Skin epidermis (tissue), 12 donors: Measurements from ENCODE around the gene USP4.
A peak's percentile ranks its signal among the peaks of the same experiment; 100 is the strongest.
"Not testable (repeated sequence)": the region's sequence is repeated elsewhere in the genome, so short reads cannot be mapped to it uniquely, and the experiment has no call there.

Source experiments
- H3K27ac ChIP-seq, 21 experiments: fragments of 200-600 bp; sonication (generic) in 11 of 21; one replicate each; pipeline ENCODE4 v1.5.0; 2020; ENCODE audit warnings: mild to moderate bottlenecking in 3 of 21, inconsistent platforms in 2 of 21, moderate library complexity in 2 of 21
- H3K4me3 ChIP-seq, 7 experiments: fragments of 200-600 bp; sonication (generic) in 2 of 7; one replicate each; pipeline ENCODE4 v1.5.0; 2020; ENCODE audit warnings: inconsistent platforms in 2 of 7, mild to moderate bottlenecking in 2 of 7, moderate library complexity in 1 of 7

USP4 gene

DNA sequence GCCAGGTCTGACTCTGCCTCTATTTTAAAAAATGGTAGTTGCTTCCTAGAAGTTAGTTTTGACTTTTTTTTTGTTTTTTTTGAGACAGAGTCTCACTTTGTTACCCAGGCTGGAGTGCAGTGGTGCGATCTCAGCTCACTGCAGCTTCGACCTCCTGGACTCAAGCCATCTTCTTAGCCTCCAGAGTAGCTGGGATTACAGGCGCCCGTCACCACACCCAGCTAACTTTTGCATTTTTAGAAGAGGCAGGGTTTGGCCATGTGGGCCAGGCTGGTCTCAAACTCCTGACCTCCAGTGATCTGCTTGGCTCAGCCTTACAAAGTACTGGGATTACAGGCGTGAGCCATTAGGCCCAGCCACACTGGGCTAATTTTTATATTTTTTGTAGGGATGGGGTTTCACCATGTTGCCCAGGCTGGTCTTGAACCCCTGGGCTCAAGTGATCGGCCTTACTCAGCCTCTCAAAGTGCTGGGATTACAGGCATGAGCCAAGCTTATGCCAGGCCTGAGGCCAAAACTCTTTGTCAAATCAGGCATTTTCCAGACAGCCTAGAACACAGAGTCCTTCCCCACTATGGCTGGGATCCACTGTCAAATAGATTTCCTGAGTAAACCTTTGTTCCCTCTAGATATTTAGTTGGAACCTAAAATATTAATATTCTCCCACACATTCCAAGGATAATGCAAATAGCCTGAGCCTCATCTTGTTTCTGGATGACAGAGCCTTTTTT lies 76.5 kb downstream of the USP4 start:
- Histone ChIP-seq H3K4me3 (no peak overlapping the region), H3K27ac (no peak overlapping the region)

DNA sequence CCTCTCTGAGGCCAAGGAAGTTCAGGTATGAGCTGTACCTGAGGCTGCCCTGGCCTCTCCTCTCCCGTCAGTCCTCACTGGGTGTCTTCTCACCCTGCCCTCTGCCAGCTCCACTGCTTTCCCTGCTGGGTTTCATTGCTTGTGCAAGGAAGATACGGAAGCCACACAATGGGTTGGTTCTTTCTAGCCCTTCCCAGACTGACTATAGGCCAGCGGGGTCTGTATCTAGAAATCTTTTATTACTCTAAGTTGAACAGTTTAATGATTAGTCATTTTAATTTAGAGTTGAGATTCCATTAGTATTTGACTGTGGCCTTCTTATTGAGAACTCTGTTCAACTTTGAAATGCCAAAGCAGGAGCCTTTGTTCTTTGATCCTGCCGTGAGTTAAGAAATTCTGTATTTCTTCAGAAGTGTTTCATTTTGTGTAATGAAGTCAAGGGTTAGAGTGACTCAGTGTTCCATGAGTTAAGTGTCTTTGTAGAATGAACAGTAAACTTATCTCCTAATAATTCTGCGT lies 79.0 kb downstream of the USP4 start:
- Histone ChIP-seq H3K4me3 (no peak overlapping the region), H3K27ac (peak overlapping the region in 5 of 21 experiments; percentile 19 to 69 (median 52))

DNA sequence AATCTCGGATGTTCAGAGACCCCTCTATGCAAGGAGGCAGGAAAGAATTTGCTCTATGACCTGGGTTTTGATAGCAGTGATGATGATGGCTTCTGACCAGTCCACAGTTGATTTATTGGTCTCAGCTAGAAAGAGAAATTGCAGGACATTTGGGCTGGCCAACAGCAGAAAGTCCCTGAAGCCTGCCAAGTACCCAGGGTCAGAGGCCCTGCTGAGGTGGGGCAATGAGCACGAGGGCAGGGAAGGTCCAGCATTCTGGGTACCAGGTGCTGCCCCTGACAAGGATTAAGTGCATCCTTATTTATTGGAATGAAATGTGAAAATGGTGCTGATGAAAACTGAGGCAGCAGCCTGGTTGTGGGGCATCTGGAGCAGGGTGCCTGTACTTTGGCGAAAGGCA lies 82.7 kb downstream of the USP4 start:
- Histone ChIP-seq H3K4me3 (no peak overlapping the region), H3K27ac (no peak overlapping the region)

DNA sequence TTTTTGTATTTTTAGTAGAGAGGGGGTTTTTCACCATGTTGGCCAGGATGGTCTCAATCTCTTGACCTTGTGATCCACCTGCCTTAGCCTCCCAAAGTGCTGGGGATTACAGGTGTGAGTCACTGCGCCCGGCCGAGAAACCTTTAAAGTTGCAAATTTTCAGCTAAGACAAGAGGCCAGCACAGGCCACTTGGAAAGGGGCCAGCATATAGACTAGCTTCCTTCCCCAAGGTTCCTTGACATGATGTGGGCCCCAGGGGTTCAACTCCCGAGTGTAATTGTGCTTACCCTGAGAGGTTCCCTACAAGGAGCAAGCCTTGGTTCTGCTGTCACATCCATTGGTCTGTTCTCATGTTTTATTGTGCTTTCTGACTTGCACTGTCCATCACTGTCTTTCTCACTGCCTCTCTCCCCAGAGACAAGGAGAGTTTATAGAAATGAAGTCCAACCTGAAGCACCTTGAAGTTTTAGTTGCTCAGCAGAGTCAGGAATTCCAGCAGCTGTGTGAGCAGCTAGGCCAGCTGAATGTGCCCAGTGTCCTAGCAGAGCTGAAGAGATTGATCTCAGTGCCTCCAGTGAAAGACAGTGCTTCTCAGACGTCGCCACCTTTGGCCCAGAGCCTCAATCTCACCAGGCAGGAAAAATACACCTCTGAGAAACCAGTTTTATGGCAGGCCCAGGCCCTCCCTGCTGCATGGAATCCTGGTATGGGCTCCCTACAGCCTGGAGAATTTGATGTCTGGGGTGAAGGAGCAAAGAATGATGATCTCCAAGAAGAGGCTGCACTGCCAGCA lies 83.9 kb downstream of the USP4 start:
- Histone ChIP-seq H3K27ac (no peak overlapping the region), H3K4me3 (no peak overlapping the region)

DNA sequence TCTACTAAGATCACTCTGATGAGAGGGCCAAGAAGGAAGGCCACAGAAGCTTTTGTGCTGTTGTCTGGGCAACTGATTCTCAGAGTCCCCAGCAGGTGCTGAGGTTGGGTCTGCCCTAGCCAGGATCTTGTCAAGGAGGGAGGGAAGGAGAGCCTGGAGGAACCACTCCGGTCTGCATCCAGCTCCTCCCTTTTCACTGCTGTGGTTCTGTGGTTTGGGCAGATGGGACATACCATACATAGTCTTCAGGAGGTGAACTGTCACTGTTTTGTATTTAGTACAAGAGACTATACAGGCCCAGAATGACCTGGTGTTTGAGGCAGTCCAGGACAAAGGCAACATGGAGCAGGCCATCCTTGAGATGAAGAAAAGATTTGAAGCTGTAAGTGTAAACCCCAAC lies 84.7 kb downstream of the USP4 start:
- Histone ChIP-seq H3K4me3 (no peak overlapping the region), H3K27ac (no peak overlapping the region)

DNA sequence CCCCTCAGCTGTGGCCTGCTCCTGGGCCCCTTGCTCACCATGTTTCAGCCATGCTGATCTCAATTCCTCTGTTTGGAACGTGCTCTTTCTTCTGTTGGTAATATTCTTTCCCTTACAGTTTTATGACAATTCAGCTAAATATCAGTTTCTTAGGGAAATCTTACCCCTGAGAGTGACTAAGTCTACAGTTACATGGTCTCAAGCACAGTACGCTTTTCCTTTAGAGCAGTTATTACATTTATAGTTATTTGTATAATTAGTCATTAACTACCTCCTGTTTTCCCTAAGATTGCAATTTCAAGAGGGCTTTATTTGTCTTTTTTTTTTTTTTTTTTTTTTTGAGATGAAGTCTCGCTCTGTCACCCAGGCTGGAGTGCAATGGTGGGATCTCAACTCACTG lies 86.3 kb downstream of the USP4 start:
- Histone ChIP-seq H3K4me3 (no peak overlapping the region), H3K27ac (no peak overlapping the region)

DNA sequence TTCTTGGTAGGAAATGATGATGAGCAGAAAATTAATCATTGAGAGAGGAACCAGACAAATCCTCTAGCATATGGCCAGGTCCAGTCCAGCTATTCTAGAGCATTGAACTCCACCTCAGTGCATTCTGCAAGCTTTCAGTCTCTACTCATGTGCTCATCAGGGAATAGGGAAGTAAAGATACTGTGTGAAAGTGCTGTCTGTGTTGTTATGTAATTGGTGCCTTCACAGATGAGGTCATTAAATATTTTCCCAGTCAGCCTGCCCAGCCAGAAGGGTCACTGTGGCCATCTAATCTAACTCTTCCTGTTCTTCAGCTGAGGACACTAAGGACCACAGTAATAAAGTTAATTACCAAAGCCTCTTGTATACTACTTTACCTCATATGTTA lies 91.0 kb downstream of the USP4 start:
- peak overlapping the region in 11 of 21 experiments; percentile 17 to 67 (median 54) for H3K27ac ChIP-seq

GRCh38 chr3:49244581-49245205 lies 95.2 kb downstream of the USP4 start:
- Histone ChIP-seq H3K4me3 (no peak overlapping the region), H3K27ac (peak overlapping the region in 1 of 21 experiments; percentile 16)

More for the DNA sequence above, 91.0 kb downstream of the USP4 start:
- no peak overlapping the region for H3K4me3 ChIP-seq

DNA sequence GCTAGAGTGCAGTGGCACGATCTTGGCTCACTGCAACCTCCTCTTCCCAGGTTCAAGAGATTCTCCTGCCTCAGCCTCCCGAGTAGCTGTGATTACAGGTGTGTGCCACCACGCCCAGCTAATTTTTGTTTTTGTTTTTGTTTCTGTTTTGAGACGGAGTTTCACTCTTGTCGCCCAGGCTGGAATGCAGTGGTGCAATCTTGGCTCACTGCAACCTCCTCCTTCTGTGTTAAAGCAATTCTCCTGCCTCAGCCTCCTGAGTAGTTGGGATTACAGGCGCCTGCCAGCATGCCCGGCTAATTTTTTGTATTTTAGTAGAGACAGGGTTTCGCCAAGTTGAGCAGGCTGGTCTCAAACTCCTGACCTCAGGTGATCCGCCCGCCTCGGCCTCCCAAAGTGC lies 99.8 kb downstream of the USP4 start:
- H3K27ac ChIP-seq, result peak overlapping the region in 2 of 21 experiments; percentile 74 to 78
- H3K4me3 ChIP-seq, result not testable (repeated sequence)

DNA sequence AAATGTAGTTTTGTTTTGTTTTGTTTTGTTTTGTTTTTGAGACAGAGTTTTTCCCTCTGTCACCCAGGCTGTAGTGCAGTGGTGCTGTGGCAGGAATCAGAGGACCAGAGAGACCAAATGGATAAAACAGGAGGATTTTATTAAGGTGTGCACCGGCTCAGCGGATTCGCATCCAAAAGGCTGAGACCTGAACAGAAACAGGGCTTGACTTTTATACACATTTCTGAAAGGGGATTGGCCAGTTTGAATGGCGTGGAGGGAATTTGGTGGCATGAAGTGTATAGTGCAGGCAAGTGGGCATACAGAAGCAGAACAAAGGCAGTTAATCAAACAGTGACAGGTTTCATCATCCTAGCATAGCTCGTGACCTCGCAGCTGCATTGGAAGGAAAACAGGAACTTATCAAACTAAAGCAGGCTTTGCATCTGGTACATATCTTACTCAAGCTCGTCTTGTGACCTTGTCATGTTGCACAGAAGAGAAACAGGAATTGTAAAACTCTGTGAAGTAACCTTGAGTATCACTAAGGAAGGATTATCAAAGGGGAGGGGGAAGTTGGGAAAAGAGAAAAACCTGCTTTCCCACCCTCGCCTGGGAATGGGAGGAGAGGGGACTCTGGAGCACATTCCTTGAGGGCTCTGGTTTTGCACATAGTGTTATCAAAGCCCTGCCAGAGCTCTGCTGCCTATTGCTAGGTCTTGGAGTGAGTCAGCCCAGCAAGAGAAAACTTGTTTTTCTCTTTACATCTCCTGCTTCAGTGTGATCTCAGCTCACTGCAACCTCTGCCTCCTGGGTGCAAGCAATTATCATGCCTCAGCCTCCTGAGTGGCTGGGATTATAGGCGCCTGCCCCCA lies 101.4 kb downstream of the USP4 start:
- H3K4me3 ChIP-seq, result no peak overlapping the region

DNA sequence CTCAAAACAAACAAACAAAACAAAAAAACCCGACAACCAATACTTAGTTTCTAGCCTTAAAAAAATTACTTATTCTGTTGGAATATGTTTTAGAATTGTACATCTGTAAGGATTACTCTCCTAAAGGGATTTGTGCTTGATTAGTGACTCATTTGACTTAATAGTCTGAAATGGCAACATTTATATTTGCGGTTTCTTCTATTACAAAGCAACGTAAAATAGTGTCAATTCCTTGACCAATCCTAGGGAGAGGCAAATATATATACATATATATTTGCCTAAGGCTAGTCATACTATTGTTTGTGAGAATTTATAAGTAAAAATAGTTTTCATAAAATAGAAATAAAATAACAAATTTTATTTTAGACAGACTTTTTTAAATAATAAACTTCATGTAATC lies 102.5 kb downstream of the USP4 start:
- no peak overlapping the region for H3K4me3 ChIP-seq
- no peak overlapping the region for H3K27ac ChIP-seq

More for the DNA sequence above, 101.4 kb downstream of the USP4 start:
- H3K27ac ChIP-seq, result peak overlapping the region in 19 of 21 experiments; percentile 1 to 84 (median 72)

GRCh38 chr3:49236226-49236625 lies 103.6 kb downstream of the USP4 start:
- H3K27ac ChIP-seq, result no peak overlapping the region
- H3K4me3 ChIP-seq, result no peak overlapping the region

- H3K27ac ChIP-seq, result not testable (repeated sequence)
Measured at GRCh38 chr3:49228817-49229216, 111.0 kb downstream of the USP4 start.

More at GRCh38 chr3:49228817-49229216, 111.0 kb downstream of the USP4 start:
- H3K4me3 ChIP-seq, result not testable (repeated sequence)
